Right lobe of liver (tissue), 6 donors: Measurements from ENCODE around the gene RXYLT1. TPM values are rescaled to one million over a fixed set of nuclear protein-coding genes. Genes with fewer than 3 reads are reported as not detected.

Experiments used
- ATAC-seq, 4 donors: fragments of 200-7000 bp; cut with Tn5 transposase; one replicate each; pipeline ENCODE4 v1.9.1; 2020; ENCODE audit warnings: mild to moderate bottlenecking in 4 of 4, moderate library complexity in 4 of 4
- DNase-seq, 3 donors: peaks; one replicate each; pipeline ENCODE4 v3.0.0-alpha.2; 2020
- H3K27ac ChIP-seq, 3 donors: fragments of 200-600 bp; one replicate each; pipeline ENCODE4 v1.8.0; 2022
- H3K27me3 ChIP-seq, 2 donors: fragments of 200-600 bp; one replicate each; pipeline ENCODE4 v1.8.0; 2022
- H3K36me3 ChIP-seq, 4 donors: fragments of 200-600 bp; sonication (generic) in 1 of 4; one replicate each; pipeline versions ENCODE4 v1.5.1 to v1.8.0; 2017 to 2022; ENCODE audit warnings: control low read depth in 1 of 4
- H3K4me1 ChIP-seq, 4 donors: fragments of 200-600 bp; sonication (generic) in 1 of 4; one replicate each; pipeline versions ENCODE4 v1.5.1 to v1.8.0; 2017 to 2022; ENCODE audit warnings: control low read depth in 1 of 4
- H3K4me3 ChIP-seq, 3 donors: fragments of 200-600 bp; one replicate each; pipeline ENCODE4 v1.8.0; 2022
- H3K9me3 ChIP-seq, 4 donors: fragments of 200-600 bp; sonication (generic) in 1 of 4; one replicate each; pipeline versions ENCODE4 v1.5.1 to v1.8.0; 2017 to 2022; ENCODE audit warnings: control low read depth in 1 of 4
- POLR2A ChIP-seq: fragments of 450-650 bp; IDR thresholded peaks from one replicate; pipeline ENCODE4 v1.6.1; 2017; ENCODE audit warnings: antibody characterized with exemption, mild to moderate bottlenecking
- WGBS: methylation state at CpG from one replicate; pipeline ENCODE4 v1.1.6; 2018; ENCODE audit warnings: low coverage, low lambda C conversion rate; ENCODE audit not compliant: insufficient coverage; ENCODE audit errors: missing lambda C conversion rate; 5-methylcytosine and 5-hydroxymethylcytosine counted together
- intact Hi-C, 2 donors: fragments of 100-400 bp; cut with DNase I; formaldehyde crosslinking; loops; one replicate each; pipeline versions ENCODE4 v1.11.2 to v1.14.1; 2022
- small RNA-seq, 2 experiments: library from RNA; depleted of rRNA; stranded (forward); fragments of <200 nt; gene quantifications; one replicate each; pipeline ENCODE3, GENCODE V24; 2016
- total RNA-seq, 6 experiments: library from RNA; depleted of rRNA in 2 of 6; stranded (reverse); fragments of >200 nt in 2 of 6; fragmentation: NEBNext Ultra II Directional in 3 of 6; extraction: Animal tissue kit (Norgen Biotek cat#: 25700) in 3 of 6; gene quantifications; one replicate each; pipeline versions ENCODE4 v1.1.0 to v1.2.4, GENCODE V29; 2016 to 2023
- TF ChIP-seq, protein P1 (sequence below), 4 donors: fragments of 200-600 bp in 3 of 4; fragments of 450-650 bp in 1 of 4; IDR thresholded peaks; one replicate each; pipeline versions ENCODE4 v1.5.1 to v1.8.0; 2016 to 2022; ENCODE audit warnings: antibody characterized with exemption in 4 of 4, mild to moderate bottlenecking in 2 of 4
- donor health status: DM: no; HTN: yes; CAD: no.
- donor health status: DM: no; HTN: no; CAD: no.
- donor health status: DM: no; HTN: no; CAD: no.
- donor health status: DM: no; HTN: yes; CAD: no.
- donor health status: DM: no; HTN: yes; CAD: no.

The RXYLT1 gene
- total RNA-seq, 6 experiments from 2014 or later: 8.8 to 10.9 (median 10.3) TPM

GRCh38 chr12:63853978-63854377, 74.3 kb downstream of the RXYLT1 start:
- H3K27ac ChIP-seq: no peak overlapping the region
- H3K27me3 ChIP-seq: no peaks in the 10 kb centered on the region
- intact Hi-C loops: no loop called here
- ATAC-seq (no peak), DNase-seq (no peak)
- H3K4me1 ChIP-seq: no peaks in the 10 kb centered on the region
- no peak overlapping the region for H3K4me3 ChIP-seq
- no peaks in the 10 kb centered on the region for H3K9me3 ChIP-seq
- H3K36me3 ChIP-seq: no peaks in the 10 kb centered on the region
- no peak for TF ChIP-seq POLR2A
- TF ChIP-seq, protein P1, sequence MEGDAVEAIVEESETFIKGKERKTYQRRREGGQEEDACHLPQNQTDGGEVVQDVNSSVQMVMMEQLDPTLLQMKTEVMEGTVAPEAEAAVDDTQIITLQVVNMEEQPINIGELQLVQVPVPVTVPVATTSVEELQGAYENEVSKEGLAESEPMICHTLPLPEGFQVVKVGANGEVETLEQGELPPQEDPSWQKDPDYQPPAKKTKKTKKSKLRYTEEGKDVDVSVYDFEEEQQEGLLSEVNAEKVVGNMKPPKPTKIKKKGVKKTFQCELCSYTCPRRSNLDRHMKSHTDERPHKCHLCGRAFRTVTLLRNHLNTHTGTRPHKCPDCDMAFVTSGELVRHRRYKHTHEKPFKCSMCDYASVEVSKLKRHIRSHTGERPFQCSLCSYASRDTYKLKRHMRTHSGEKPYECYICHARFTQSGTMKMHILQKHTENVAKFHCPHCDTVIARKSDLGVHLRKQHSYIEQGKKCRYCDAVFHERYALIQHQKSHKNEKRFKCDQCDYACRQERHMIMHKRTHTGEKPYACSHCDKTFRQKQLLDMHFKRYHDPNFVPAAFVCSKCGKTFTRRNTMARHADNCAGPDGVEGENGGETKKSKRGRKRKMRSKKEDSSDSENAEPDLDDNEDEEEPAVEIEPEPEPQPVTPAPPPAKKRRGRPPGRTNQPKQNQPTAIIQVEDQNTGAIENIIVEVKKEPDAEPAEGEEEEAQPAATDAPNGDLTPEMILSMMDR (IDR thresholded peaks at IDR 0.05): no peak

GRCh38 chr12:63855299-63855698, 75.6 kb downstream of the RXYLT1 start:
- Histone ChIP-seq H3K4me3 (no peak overlapping the region), H3K9me3 (no peaks in the 10 kb centered on the region), H3K27me3 (no peaks in the 10 kb centered on the region), H3K27ac (no peak overlapping the region), H3K36me3 (no peaks in the 10 kb centered on the region), H3K4me1 (no peaks in the 10 kb centered on the region)
- intact Hi-C loops: no loop called here
- no peak for TF ChIP-seq POLR2A
- TF ChIP-seq, protein P1 (IDR thresholded peaks at IDR 0.05): no peak
- no peak for DNase-seq
- ATAC-seq: no peak
- 100% methylated on average over 3 of the region's 3 CpGs for WGBS

GRCh38 chr12:63857771-63858670, 78.3 kb downstream of the RXYLT1 start:
- no peak for ATAC-seq

More at GRCh38 chr12:63857771-63858670, 78.3 kb downstream of the RXYLT1 start:
- intact Hi-C loops: no loop called here
- DNase-seq: no peak
- no peaks in the 10 kb centered on the region for H3K36me3 ChIP-seq
- H3K27ac ChIP-seq: no peak overlapping the region
- no peaks in the 10 kb centered on the region for H3K27me3 ChIP-seq
- H3K9me3 ChIP-seq: no peaks in the 10 kb centered on the region
- no peak overlapping the region for H3K4me3 ChIP-seq
- peaks cover 0 to 15% (median 6%) of the 10 kb centered on the region in 4 donors for H3K4me1 ChIP-seq
- whole genome bisulfite sequencing: 46% methylated on average over 6 of the region's 6 CpGs
- TF ChIP-seq, protein P1 (IDR thresholded peaks at IDR 0.05): no peak
- no peak for TF ChIP-seq POLR2A

Small RNA genes within 50 kb of the gene (small RNA-seq; reads per million reads assigned to genes)
- gene AC084357.1: 0 reads per million in 2 experiments

Other genes starting within 250 kb of the RXYLT1 start
- gene DPY19L2, start 111.4 kb upstream of the RXYLT1 start, total RNA-seq: under 1 TPM in 4 of 6 experiments, not detected in 2; 0.06 to 0.29 (median 0.24) TPM
- gene SRGAP1, start 64.8 kb downstream of the RXYLT1 start, total RNA-seq: 1 to 10 TPM; 1.3 to 5.0 (median 3.0) TPM